HepG2 (cell line): ENCODE measurements around the gene NBEA. TPM values are rescaled to one million over a fixed set of nuclear protein-coding genes. Genes with fewer than 3 reads are reported as not detected.

Source experiments
- ATAC-seq: fragments of 200-7000 bp; cut with Tn5 transposase; 3 replicates; pipeline ENCODE4 v1.9.1; 2020; ENCODE audit warnings: mild to moderate bottlenecking, moderate library complexity
- BruUV-seq: library from RNA; stranded (reverse); fragments of 400-500 nt; replicated peaks from 2 replicates; lab custom pipeline; 2021; lab: Mats Ljungman, UMichigan
- CTCF ChIA-PET: fragments of 300-600 bp; formaldehyde crosslinking; extraction: SDS; loops from one replicate; lab custom pipeline; 2021; ENCODE audit warnings: low total read pairs, inconsistent platforms, low intra/inter-chr PET ratio; lab: Yijun Ruan, JAX
- POLR2A ChIA-PET: fragments of 350-600 bp; sonication (Branson Sonifier 250); formaldehyde crosslinking; loops from one replicate; lab custom pipeline; 2020; ENCODE audit warnings: antibody characterized with exemption, inconsistent platforms; lab: Yijun Ruan, JAX
- DNase-seq: peaks from one replicate; pipeline ENCODE4 v3.0.0-alpha.2; 2015; ENCODE audit warnings: low spot score
- FAIRE-seq: peaks from 3 replicates; lab custom pipeline; 2011; peaks lifted over from hg19 to GRCh38; lab: Jason Lieb, UNC
- H2AFZ ChIP-seq: one replicate; pipeline ENCODE4 v1.6.1; 2011; ENCODE audit warnings: low read length, inconsistent platforms
- H3K27ac ChIP-seq: fragments of 300-600 bp; 3 replicates; pipeline ENCODE4 v1.8.0; 2011; ENCODE audit warnings: mixed run types, mild to moderate bottlenecking, mixed read lengths, low read length, inconsistent platforms; ENCODE audit not compliant: insufficient read depth; ENCODE audit errors: extremely low read length
- H3K27me3 ChIP-seq, 2 experiments: fragments of 200-600 bp in 1 of 2; 2 replicates in 1 of 2; 3 replicates in 1 of 2; pipeline versions ENCODE4 v1.6.0 to v1.8.0; 2011; ENCODE audit warnings: low read length in 2 of 2, mild to moderate bottlenecking in 2 of 2, moderate library complexity in 2 of 2, inconsistent platforms in 1 of 2; ENCODE audit not compliant: insufficient read depth in 2 of 2, control insufficient read depth in 1 of 2
- H3K36me3 ChIP-seq, 2 experiments: fragments of 200-600 bp in 1 of 2; replicated peaks in 1 of 2; 2 replicates in 1 of 2; 3 replicates in 1 of 2; pipeline versions ENCODE4 v1.5.1 to v1.8.0; 2011; ENCODE audit warnings: low read length in 2 of 2, inconsistent platforms in 1 of 2; ENCODE audit not compliant: insufficient read depth in 2 of 2, control insufficient read depth in 1 of 2
- H3K4me1 ChIP-seq: 2 replicates; pipeline ENCODE4 v1.5.1; 2012; ENCODE audit warnings: low read length, inconsistent platforms; ENCODE audit not compliant: insufficient read depth
- H3K4me2 ChIP-seq: 2 replicates; pipeline ENCODE4 v1.6.0; 2011; ENCODE audit warnings: low read depth, low read length, inconsistent platforms
- H3K4me3 ChIP-seq, 3 experiments: fragments of 200-600 bp in 1 of 3; sonication (generic), shearing (Covaris generic) in 1 of 3; replicated peaks in 1 of 3; 2 replicates each; pipeline ENCODE4 v1.5.1; 2011 to 2016; ENCODE audit warnings: low read length in 3 of 3, inconsistent platforms in 2 of 3, low read depth in 2 of 3, mild to moderate bottlenecking in 2 of 3, control low read depth in 1 of 3, mixed read lengths in 1 of 3; ENCODE audit not compliant: insufficient read depth in 1 of 3
- H3K79me2 ChIP-seq: one replicate; pipeline ENCODE4 v1.6.1; 2011; ENCODE audit warnings: low read length, inconsistent platforms; ENCODE audit not compliant: insufficient read depth
- H3K9ac ChIP-seq: 2 replicates; pipeline ENCODE4 v1.6.0; 2011; ENCODE audit warnings: mild to moderate bottlenecking, low read depth, low read length, inconsistent platforms; ENCODE audit not compliant: insufficient read depth
- H3K9me3 ChIP-seq: 2 replicates; pipeline ENCODE4 v1.5.1; 2012; ENCODE audit warnings: mild to moderate bottlenecking, low read length
- H4K20me1 ChIP-seq: 2 replicates; pipeline ENCODE4 v1.6.0; 2011; ENCODE audit warnings: inconsistent platforms, mild to moderate bottlenecking, low read length, moderate library complexity; ENCODE audit not compliant: insufficient read depth
- ATF7 ChIP-seq, 2 experiments: fragments of 450-650 bp in 1 of 2; sonication (generic) in 1 of 2; formaldehyde crosslinking in 1 of 2; IDR thresholded peaks; 2 replicates each; pipeline versions ENCODE4 v1.4.0 to v1.6.1; 2016 to 2020; ENCODE audit warnings: antibody characterized with exemption in 1 of 2, mild to moderate bottlenecking in 1 of 2, missing genetic modification reagents in 1 of 2
- HIC2 ChIP-seq: sonication (generic); formaldehyde crosslinking; IDR thresholded peaks from 2 replicates; pipeline ENCODE4 v1.9.0; 2022; ENCODE audit warnings: low read depth, missing genetic modification reagents
- KMT2B ChIP-seq: IDR thresholded peaks from 2 replicates; pipeline ENCODE4 v1.6.1; 2016; ENCODE audit warnings: missing genetic modification reagents, missing compliant biosample characterization
- MEF2D ChIP-seq: sonication (generic); formaldehyde crosslinking; IDR thresholded peaks from 2 replicates; pipeline ENCODE4 v1.5.1; 2020; ENCODE audit warnings: mild to moderate bottlenecking, missing genetic modification reagents
- MTF2 ChIP-seq: sonication (generic); formaldehyde crosslinking; IDR thresholded peaks from 2 replicates; pipeline ENCODE4 v1.5.0; 2020; ENCODE audit warnings: missing genetic modification reagents, borderline replicate concordance
- MXI1 ChIP-seq: IDR thresholded peaks from 3 replicates; pipeline ENCODE4 v1.6.1; 2012; ENCODE audit warnings: low read depth, low read length, inconsistent platforms, borderline replicate concordance
- NCOA5 ChIP-seq: sonication (generic); formaldehyde crosslinking; IDR thresholded peaks from 2 replicates; pipeline ENCODE4 v1.4.0; 2020; ENCODE audit warnings: missing genetic modification reagents
- POLR2A ChIP-seq, 2 experiments: IDR thresholded peaks; 2 replicates each; pipeline ENCODE4 v1.6.1; 2011; ENCODE audit warnings: low read depth in 2 of 2, low read length in 2 of 2, mild to moderate bottlenecking in 1 of 2, moderate library complexity in 1 of 2; ENCODE audit not compliant: insufficient read depth in 1 of 2
- PTBP1 ChIP-seq: fragments of 200-400 bp; formaldehyde crosslinking; IDR thresholded peaks from 2 replicates; pipeline ENCODE4 v1.6.1; 2018; ENCODE audit warnings: low read length, low read depth; ENCODE audit not compliant: poor library complexity, severe bottlenecking
- RBAK ChIP-seq: sonication (generic); formaldehyde crosslinking; IDR thresholded peaks from 2 replicates; pipeline ENCODE4 v1.5.1; 2020; ENCODE audit warnings: mild to moderate bottlenecking, missing genetic modification reagents
- RORA ChIP-seq: sonication (generic); formaldehyde crosslinking; IDR thresholded peaks from 2 replicates; pipeline ENCODE4 v1.5.0; 2020; ENCODE audit warnings: mild to moderate bottlenecking, missing genetic modification reagents, moderate library complexity
- ZNF263 ChIP-seq: sonication (generic); formaldehyde crosslinking; IDR thresholded peaks from 2 replicates; pipeline ENCODE4 v1.4.0; 2020; ENCODE audit warnings: missing genetic modification reagents
- ZNF496 ChIP-seq: sonication (generic); formaldehyde crosslinking; IDR thresholded peaks from 2 replicates; pipeline ENCODE4 v1.8.1; 2023; ENCODE audit warnings: mild to moderate bottlenecking, moderate library complexity, missing genetic modification reagents; ENCODE audit not compliant: insufficient replicate concordance
- ZNF552 ChIP-seq: sonication (generic); formaldehyde crosslinking; IDR thresholded peaks from 2 replicates; pipeline ENCODE4 v1.9.0; 2022; ENCODE audit warnings: missing genetic modification reagents, mild to moderate bottlenecking, borderline replicate concordance
- WGBS: methylation state at CpG from one replicate; pipeline ENCODE4 v1.1.6; 2017; ENCODE audit warnings: low lambda C conversion rate; 5-methylcytosine and 5-hydroxymethylcytosine counted together
- in situ Hi-C: cut with HindIII; loops from 2 replicates; pipeline ENCODE4 v1.10.0; 2017; ENCODE audit warnings: low pct_unique_long_range_greater_than_20kb; ENCODE audit not compliant: extremely low pct_ligation_motif_present
- intact Hi-C: fragments of 100-400 bp; cut with micrococcal nuclease; formaldehyde crosslinking; loops from one replicate; pipeline ENCODE4 v1.10.0; 2022; ENCODE audit not compliant: unreplicated experiment
- polyA plus RNA-seq, 8 experiments: library from polyadenylated mRNA; depleted of rRNA in 3 of 8; stranded (reverse) in 7 of 8; unstranded in 1 of 8; fragments of >200 nt; fragmentation: Illumina TruSeq in 4 of 8; extraction: Trizol in 4 of 8; gene quantifications; 2 replicates each; pipeline versions ENCODE4 v1.2.1 to v1.2.3, GENCODE V29; 2011 to 2016; ENCODE audit warnings: low read depth in 4 of 8, missing spikeins in 1 of 8, mixed read lengths in 1 of 8; ENCODE audit not compliant: insufficient read depth in 1 of 8
- total RNA-seq, 5 experiments: library from RNA; depleted of rRNA; stranded (reverse); fragments of >200 nt; fragmentation: Illumina TruSeq; extraction: Trizol; gene quantifications; 2 replicates each; pipeline ENCODE4 v1.2.3, GENCODE V29; 2016; ENCODE audit warnings: low read depth in 1 of 5
- TF ChIP-seq, protein P1 (sequence below): sonication (generic); formaldehyde crosslinking; IDR thresholded peaks from 2 replicates; pipeline ENCODE4 v1.9.0; 2021; ENCODE audit warnings: missing genetic modification reagents, mild to moderate bottlenecking, borderline replicate concordance
- TF ChIP-seq, protein P2 (sequence below): sonication (generic); formaldehyde crosslinking; IDR thresholded peaks from 2 replicates; pipeline ENCODE4 v1.5.1; 2020; ENCODE audit warnings: missing genetic modification reagents, mild to moderate bottlenecking, borderline replicate concordance
- TF ChIP-seq, protein P3 (sequence below): sonication (generic); formaldehyde crosslinking; IDR thresholded peaks from 2 replicates; pipeline ENCODE4 v1.5.0; 2020; ENCODE audit warnings: mild to moderate bottlenecking, missing genetic modification reagents

The NBEA gene
- total and polyA plus RNA-seq, 2 of the 13 experiments (the other 11 are each of a cell fraction or from before 2014, with no cell fraction given) = 2.7 to 2.8 TPM

- TF ChIP-seq ZNF496 (CRISPR knock-in tag) = no peak
- TF ChIP-seq, protein P1, sequence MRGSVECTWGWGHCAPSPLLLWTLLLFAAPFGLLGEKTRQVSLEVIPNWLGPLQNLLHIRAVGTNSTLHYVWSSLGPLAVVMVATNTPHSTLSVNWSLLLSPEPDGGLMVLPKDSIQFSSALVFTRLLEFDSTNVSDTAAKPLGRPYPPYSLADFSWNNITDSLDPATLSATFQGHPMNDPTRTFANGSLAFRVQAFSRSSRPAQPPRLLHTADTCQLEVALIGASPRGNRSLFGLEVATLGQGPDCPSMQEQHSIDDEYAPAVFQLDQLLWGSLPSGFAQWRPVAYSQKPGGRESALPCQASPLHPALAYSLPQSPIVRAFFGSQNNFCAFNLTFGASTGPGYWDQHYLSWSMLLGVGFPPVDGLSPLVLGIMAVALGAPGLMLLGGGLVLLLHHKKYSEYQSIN (CRISPR knock-in tag) = no peak
- no peak for TF ChIP-seq ATF7 (IDR thresholded peaks at IDR 0.05)
- TF ChIP-seq ATF7 (CRISPR knock-in tag; IDR thresholded peaks at IDR 0.05) = no peak
- TF ChIP-seq MEF2D (CRISPR knock-in tag) = no peak
Observed at GRCh38 chr13:35480346-35480745, 538.3 kb downstream of the NBEA start (continued).

DNA sequence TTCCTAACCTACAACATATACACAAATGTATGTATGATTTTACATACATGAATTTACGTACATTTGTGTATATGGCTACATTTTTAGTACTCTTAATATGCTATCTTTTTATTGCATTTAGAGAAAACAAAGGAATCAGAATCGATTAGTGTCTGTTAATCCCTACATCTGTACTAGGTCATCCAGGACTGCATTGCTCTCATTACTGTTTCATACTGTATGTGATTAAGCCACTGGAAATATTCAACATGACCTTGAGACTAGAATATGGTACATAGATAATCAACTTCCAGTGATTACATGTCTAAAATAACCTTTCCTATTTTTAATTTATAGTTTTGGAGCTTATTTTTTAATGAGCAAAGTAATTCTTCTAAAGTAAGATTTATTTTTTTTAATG, 539.7 kb downstream of the NBEA start:
- intact Hi-C loops = no loop called here
- FAIRE-seq = no peak
- POLR2A ChIA-PET = no interaction called here
- TF ChIP-seq MXI1 = no peak
- TF ChIP-seq, protein P2, sequence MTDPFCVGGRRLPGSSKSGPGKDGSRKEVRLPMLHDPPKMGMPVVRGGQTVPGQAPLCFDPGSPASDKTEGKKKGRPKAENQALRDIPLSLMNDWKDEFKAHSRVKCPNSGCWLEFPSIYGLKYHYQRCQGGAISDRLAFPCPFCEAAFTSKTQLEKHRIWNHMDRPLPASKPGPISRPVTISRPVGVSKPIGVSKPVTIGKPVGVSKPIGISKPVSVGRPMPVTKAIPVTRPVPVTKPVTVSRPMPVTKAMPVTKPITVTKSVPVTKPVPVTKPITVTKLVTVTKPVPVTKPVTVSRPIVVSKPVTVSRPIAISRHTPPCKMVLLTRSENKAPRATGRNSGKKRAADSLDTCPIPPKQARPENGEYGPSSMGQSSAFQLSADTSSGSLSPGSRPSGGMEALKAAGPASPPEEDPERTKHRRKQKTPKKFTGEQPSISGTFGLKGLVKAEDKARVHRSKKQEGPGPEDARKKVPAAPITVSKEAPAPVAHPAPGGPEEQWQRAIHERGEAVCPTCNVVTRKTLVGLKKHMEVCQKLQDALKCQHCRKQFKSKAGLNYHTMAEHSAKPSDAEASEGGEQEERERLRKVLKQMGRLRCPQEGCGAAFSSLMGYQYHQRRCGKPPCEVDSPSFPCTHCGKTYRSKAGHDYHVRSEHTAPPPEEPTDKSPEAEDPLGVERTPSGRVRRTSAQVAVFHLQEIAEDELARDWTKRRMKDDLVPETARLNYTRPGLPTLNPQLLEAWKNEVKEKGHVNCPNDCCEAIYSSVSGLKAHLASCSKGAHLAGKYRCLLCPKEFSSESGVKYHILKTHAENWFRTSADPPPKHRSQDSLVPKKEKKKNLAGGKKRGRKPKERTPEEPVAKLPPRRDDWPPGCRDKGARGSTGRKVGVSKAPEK = no peak
- no peak for TF ChIP-seq NCOA5 (CRISPR knock-in tag)
- no peak for TF ChIP-seq RORA (CRISPR knock-in tag)
- TF ChIP-seq KMT2B = no peak
- no peak for TF ChIP-seq ZNF496 (CRISPR knock-in tag)
- TF ChIP-seq, protein P3, sequence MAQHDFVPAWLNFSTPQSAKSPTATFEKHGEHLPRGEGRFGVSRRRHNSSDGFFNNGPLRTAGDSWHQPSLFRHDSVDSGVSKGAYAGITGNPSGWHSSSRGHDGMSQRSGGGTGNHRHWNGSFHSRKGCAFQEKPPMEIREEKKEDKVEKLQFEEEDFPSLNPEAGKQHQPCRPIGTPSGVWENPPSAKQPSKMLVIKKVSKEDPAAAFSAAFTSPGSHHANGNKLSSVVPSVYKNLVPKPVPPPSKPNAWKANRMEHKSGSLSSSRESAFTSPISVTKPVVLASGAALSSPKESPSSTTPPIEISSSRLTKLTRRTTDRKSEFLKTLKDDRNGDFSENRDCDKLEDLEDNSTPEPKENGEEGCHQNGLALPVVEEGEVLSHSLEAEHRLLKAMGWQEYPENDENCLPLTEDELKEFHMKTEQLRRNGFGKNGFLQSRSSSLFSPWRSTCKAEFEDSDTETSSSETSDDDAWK (CRISPR knock-in tag) = no peak
- TF ChIP-seq POLR2A (IDR thresholded peaks at IDR 0.05; ENCODE audit: insufficient read depth in 1 of 2, low read depth in 2 of 2, low read length in 2 of 2) = no peak
- TF ChIP-seq RBAK (CRISPR knock-in tag) = no peak
- no peak for TF ChIP-seq HIC2
- TF ChIP-seq ZNF552 (CRISPR knock-in tag) = no peak
- TF ChIP-seq ZNF263 (CRISPR knock-in tag) = no peak
- TF ChIP-seq PTBP1 = no peak
- TF ChIP-seq MTF2 (CRISPR knock-in tag) = no peak

More for the DNA sequence above, 539.7 kb downstream of the NBEA start:
- no peak for ATAC-seq
- Histone ChIP-seq H4K20me1 (no peaks in the 10 kb centered on the region), H3K4me2 (no peak overlapping the region), H3K9me3 (no peaks in the 10 kb centered on the region), H3K4me3 (no peak overlapping the region), H3K27me3 (no peaks in the 10 kb centered on the region), H3K4me1 (no peaks in the 10 kb centered on the region), H2AFZ (no peak overlapping the region), H3K9ac (no peak overlapping the region), H3K27ac (no peak overlapping the region), H3K79me2 (no peaks in the 10 kb centered on the region), H3K36me3 (no peaks in the 10 kb centered on the region)
- 41% methylated on average over 2 of the region's 2 CpGs for WGBS
- CTCF ChIA-PET = no interaction called here
- in situ Hi-C loops = no loop called here
- BruUV-seq = no TSS peak
- no peak for DNase-seq
